GM06990 (cell line): ENCODE data around the gene RNF114.

Source experiments
- DNase-seq: peaks from one replicate; pipeline ENCODE4 v3.0.0-alpha.2; 2011; ENCODE audit not compliant: insufficient read length; ENCODE audit errors: extremely low read depth
- H3K27me3 ChIP-seq: replicated peaks from 2 replicates; pipeline ENCODE4 v1.6.0; 2011; ENCODE audit warnings: low read length; ENCODE audit not compliant: control insufficient read depth, insufficient read depth
- H3K36me3 ChIP-seq: 2 replicates; pipeline ENCODE4 v1.5.1; 2011; ENCODE audit warnings: low read length; ENCODE audit not compliant: control insufficient read depth, insufficient read depth
- H3K4me3 ChIP-seq: replicated peaks from 2 replicates; pipeline ENCODE4 v1.5.1; 2011; ENCODE audit warnings: low read depth, mild to moderate bottlenecking, control low read depth, low read length
- TF ChIP-seq, protein P1 (sequence below): IDR thresholded peaks from 2 replicates; pipeline ENCODE4 v1.5.1; 2011; ENCODE audit warnings: low read length, control low read depth, mild to moderate bottlenecking, inconsistent platforms; ENCODE audit not compliant: insufficient read depth, poor library complexity, severe bottlenecking

RNF114 gene

GRCh38 chr20:49889001-49889934, 46.9 kb upstream of the RNF114 start:
- peaks cover 26% of the 10 kb centered on the region for H3K36me3 ChIP-seq
- TF ChIP-seq, protein P1, sequence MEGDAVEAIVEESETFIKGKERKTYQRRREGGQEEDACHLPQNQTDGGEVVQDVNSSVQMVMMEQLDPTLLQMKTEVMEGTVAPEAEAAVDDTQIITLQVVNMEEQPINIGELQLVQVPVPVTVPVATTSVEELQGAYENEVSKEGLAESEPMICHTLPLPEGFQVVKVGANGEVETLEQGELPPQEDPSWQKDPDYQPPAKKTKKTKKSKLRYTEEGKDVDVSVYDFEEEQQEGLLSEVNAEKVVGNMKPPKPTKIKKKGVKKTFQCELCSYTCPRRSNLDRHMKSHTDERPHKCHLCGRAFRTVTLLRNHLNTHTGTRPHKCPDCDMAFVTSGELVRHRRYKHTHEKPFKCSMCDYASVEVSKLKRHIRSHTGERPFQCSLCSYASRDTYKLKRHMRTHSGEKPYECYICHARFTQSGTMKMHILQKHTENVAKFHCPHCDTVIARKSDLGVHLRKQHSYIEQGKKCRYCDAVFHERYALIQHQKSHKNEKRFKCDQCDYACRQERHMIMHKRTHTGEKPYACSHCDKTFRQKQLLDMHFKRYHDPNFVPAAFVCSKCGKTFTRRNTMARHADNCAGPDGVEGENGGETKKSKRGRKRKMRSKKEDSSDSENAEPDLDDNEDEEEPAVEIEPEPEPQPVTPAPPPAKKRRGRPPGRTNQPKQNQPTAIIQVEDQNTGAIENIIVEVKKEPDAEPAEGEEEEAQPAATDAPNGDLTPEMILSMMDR, result no peak
- no peak for DNase-seq
- H3K4me3 ChIP-seq, result no peak overlapping the region
- no peaks in the 10 kb centered on the region for H3K27me3 ChIP-seq

DNA sequence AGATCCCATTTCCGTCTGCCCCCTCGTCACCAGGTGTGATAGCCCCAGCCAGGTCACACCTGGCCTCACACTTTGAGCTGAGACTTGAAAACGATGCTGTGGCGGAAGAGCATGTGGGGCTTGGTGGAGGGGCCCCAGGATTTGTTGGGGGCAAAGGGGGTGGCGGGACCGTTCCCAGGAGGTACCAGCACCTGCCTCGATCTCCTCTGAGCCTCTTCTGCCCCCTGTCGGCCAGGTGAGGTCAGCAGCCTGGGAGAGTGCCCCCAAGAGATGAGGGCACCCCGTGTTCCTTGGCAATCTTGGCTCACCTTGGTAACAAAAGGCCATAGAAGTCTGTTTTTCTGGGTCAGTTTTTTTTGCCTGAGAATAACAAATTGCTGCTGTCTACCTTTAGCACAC, 46.3 kb upstream of the RNF114 start:
- Histone ChIP-seq H3K4me3 (no peak overlapping the region), H3K36me3 (peaks cover 20% of the 10 kb centered on the region), H3K27me3 (no peaks in the 10 kb centered on the region)
- TF ChIP-seq, protein P1, result peak; percentile 13
- no peak for DNase-seq

DNA sequence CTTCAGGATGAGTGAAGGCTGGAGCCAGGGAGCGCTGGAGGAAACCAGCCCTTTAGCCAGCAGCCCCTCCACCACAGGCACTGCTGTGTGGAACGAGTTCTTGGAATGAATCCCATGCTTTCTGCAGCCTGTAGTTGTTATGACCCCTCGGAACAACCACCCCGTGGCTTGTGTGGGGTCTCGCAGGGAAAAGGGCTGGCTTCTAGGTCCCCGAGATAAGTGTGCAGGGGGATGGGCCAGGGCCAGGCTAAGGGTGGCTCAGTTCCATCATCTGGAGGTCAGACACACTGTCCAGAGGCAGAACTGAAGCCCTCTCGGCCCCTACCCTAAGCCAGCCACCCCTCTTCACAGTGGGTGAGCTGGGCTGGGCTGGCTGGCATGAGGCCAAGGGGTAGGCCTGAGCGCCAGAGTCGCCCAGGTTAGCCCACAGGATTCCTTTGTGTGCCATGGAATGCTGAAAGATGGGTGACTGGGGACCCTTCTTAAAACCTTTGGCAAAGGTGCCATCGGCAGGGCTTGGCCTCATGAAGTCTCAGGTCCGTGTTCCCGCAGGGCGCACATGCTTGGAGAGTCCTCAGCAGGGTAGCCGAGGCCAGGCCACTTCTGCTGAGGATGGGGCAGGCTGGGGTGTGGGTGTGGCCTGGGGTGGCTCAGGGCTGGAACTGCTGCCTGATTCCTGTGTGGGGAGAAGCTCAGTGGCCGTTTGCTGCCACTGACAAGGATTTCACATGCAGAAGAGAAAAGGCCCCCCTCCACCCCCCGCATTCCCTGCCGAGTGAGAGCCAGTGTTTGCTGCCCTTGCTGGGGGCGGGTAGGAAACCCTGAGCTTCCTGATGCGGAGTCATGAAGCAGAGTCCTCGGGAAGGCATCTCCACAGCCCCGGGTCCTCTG, 45.5 kb upstream of the RNF114 start:
- Histone ChIP-seq H3K36me3 (peaks cover 17% of the 10 kb centered on the region), H3K27me3 (no peaks in the 10 kb centered on the region), H3K4me3 (no peak overlapping the region)
- TF ChIP-seq, protein P1, result no peak
- DNase-seq, result no peak

DNA sequence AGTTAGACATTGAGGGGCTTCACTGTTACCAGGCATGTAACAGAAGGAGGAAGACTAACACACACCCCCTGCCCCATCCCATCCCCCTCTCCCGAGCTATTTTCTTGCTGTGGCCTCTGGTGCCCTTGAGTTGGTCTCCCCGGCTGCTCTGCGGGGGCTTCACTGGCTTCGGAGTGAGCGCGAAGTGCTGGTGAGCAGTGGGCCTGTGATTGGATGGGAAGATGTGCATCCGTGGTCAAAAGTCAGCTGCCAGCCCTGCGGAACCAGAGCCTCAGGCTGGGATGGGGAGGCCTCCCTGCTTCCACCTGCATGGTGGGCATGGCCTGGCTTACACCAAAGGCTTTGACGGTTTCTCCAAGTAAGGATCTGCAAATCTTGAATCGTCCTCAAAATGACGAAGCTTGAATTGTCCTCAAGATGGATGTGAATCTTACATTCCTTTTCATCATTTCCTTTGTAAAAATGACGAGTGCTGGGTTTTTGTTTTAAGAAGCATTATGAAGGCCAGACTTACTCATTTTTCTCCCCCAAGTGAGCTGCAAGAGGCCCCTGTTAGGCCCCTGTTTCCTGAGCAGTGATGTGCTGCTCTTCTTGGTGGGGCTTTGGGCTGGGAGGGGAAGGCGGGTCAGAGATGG, 44.6 kb upstream of the RNF114 start:
- DNase-seq, result no peak
- H3K27me3 ChIP-seq, result no peaks in the 10 kb centered on the region
- H3K4me3 ChIP-seq, result no peak overlapping the region
- TF ChIP-seq, protein P1, result no peak
- H3K36me3 ChIP-seq, result peaks cover 12% of the 10 kb centered on the region

- DNase-seq, result no peak
- no peak overlapping the region for H3K4me3 ChIP-seq
- peaks cover 12% of the 10 kb centered on the region for H3K36me3 ChIP-seq
- TF ChIP-seq, protein P1, result no peak
- no peaks in the 10 kb centered on the region for H3K27me3 ChIP-seq
These were observed 43.9 kb upstream of the RNF114 start for GRCh38 chr20:49892260-49892659.
